Right atrium auricular region (tissue), 2 donors: Measurements from ENCODE around the gene DZIP1. TPM values are rescaled to one million over a fixed set of nuclear protein-coding genes. Genes with fewer than 3 reads are reported as not detected.

Experiments
- DNase-seq: peaks from one replicate; pipeline ENCODE4 v3.0.0-alpha.2; 2019; ENCODE audit warnings: low spot score
- H3K27ac ChIP-seq, 2 donors: fragments of 200-600 bp; sonication (generic); 1 replicate in 1 of 2; 2 replicates in 1 of 2; pipeline ENCODE4 v1.5.1; 2016 to 2019
- H3K27me3 ChIP-seq, 2 donors: fragments of 200-600 bp; sonication (generic); one replicate each; pipeline versions ENCODE4 v1.5.1 to v1.6.0; 2017 to 2019
- H3K36me3 ChIP-seq: fragments of 200-600 bp; sonication (generic); one replicate; pipeline ENCODE4 v1.5.1; 2016
- H3K4me1 ChIP-seq, 2 donors: fragments of 200-600 bp; sonication (generic); one replicate each; pipeline versions ENCODE4 v1.5.1 to v1.6.0; 2017 to 2019
- H3K4me3 ChIP-seq, 2 donors: fragments of 200-600 bp; sonication (generic); 1 replicate in 1 of 2; 2 replicates in 1 of 2; pipeline ENCODE4 v1.5.1; 2017 to 2019; ENCODE audit warnings: mild to moderate bottlenecking in 1 of 2, moderate library complexity in 1 of 2
- H3K9me3 ChIP-seq, 2 donors: fragments of 200-600 bp; sonication (generic); one replicate each; pipeline ENCODE4 v1.5.1; 2019
- total RNA-seq, 2 donors: library from RNA; depleted of rRNA; stranded (reverse); fragments of >200 nt; gene quantifications; one replicate each; pipeline ENCODE4 v1.1.0, GENCODE V29; 2016
- TF ChIP-seq, protein P1 (sequence below), 2 donors: fragments of 200-600 bp; sonication (generic); IDR thresholded peaks; one replicate each; pipeline ENCODE4 v1.5.1; 2019; ENCODE audit warnings: antibody characterized with exemption in 2 of 2

Gene DZIP1
- total RNA-seq, 2 donors from 2014 or later = 3.9 to 4.9 TPM

DNA sequence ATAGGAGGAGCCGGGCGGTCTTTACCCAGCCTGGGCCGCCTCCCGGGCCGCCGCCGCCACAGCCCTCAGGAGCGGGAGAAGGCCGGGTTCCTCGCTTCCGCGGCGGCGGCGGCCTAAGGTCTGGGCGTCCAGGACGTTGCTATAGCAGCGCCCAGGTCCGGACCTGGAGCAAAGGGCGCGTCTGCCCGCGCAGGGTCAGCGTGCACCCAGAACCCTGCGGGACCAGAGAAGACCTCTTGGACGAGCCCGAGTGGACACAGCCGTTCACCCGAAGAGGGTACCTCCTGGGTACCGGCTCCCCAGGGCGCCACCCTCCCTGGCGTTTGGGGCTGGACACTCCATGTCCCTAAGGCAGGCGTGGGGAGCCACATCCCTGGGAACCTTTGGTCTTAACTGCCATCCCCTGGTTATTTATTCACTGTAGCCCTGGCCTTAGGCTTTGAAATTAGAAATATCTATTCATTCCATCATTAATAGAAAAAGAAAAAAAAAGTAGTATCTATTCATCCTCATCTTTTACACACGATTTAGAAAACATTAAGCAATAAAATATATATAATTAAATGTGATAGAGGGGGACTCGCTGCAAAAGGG is 2.4 kb downstream of the DZIP1 start:
- Histone ChIP-seq H3K36me3 (no peaks in the 10 kb centered on the region), H3K9me3 (no peaks in the 10 kb centered on the region), H3K4me1 (peaks cover 0 to 29% of the 10 kb centered on the region in 2 donors), H3K27me3 (no peaks in the 10 kb centered on the region), H3K4me3 (peak overlapping the region; percentile 5 to 49), H3K27ac (no peak overlapping the region)
- TF ChIP-seq, protein P1, sequence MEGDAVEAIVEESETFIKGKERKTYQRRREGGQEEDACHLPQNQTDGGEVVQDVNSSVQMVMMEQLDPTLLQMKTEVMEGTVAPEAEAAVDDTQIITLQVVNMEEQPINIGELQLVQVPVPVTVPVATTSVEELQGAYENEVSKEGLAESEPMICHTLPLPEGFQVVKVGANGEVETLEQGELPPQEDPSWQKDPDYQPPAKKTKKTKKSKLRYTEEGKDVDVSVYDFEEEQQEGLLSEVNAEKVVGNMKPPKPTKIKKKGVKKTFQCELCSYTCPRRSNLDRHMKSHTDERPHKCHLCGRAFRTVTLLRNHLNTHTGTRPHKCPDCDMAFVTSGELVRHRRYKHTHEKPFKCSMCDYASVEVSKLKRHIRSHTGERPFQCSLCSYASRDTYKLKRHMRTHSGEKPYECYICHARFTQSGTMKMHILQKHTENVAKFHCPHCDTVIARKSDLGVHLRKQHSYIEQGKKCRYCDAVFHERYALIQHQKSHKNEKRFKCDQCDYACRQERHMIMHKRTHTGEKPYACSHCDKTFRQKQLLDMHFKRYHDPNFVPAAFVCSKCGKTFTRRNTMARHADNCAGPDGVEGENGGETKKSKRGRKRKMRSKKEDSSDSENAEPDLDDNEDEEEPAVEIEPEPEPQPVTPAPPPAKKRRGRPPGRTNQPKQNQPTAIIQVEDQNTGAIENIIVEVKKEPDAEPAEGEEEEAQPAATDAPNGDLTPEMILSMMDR (IDR thresholded peaks at IDR 0.05) = no peak
- DNase-seq = no peak

- DNase-seq = no peak
- Histone ChIP-seq H3K27ac (peak overlapping the region in 1 of 2 donors; percentile 27), H3K4me3 (peak overlapping the region; percentile 5 to 49), H3K36me3 (no peaks in the 10 kb centered on the region), H3K27me3 (no peaks in the 10 kb centered on the region), H3K4me1 (peaks cover 0 to 29% of the 10 kb centered on the region in 2 donors), H3K9me3 (no peaks in the 10 kb centered on the region)
- TF ChIP-seq, protein P1 (IDR thresholded peaks at IDR 0.05) = no peak
Measured at GRCh38 chr13:95641291-95642027, 3.0 kb downstream of the DZIP1 start.

DNA sequence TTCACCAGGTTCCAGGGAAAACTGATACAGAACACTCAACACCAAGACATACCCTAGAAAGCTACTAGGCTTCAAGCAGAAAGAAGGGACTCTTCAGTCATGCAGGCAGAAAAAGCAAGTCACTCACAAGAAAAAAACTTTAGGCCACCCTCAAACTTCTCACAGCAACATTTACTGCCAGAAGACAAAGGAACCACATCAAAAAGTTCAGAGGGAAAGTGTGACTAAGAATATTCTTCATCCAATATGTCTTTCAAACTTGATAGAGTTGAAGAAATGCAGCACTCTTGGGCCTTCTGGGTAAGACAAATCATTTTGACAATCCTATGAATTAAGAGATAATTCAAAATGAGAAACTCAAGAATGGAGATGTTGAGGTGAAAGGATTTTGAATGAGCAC is 7.7 kb downstream of the DZIP1 start:
- H3K4me3 ChIP-seq = no peak overlapping the region
- H3K36me3 ChIP-seq = no peaks in the 10 kb centered on the region
- H3K27ac ChIP-seq = no peak overlapping the region
- TF ChIP-seq, protein P1 (IDR thresholded peaks at IDR 0.05) = no peak
- H3K9me3 ChIP-seq = no peaks in the 10 kb centered on the region
- DNase-seq = no peak
- H3K27me3 ChIP-seq = no peaks in the 10 kb centered on the region
- peaks cover 0 to 7% of the 10 kb centered on the region in 2 donors for H3K4me1 ChIP-seq

DNA sequence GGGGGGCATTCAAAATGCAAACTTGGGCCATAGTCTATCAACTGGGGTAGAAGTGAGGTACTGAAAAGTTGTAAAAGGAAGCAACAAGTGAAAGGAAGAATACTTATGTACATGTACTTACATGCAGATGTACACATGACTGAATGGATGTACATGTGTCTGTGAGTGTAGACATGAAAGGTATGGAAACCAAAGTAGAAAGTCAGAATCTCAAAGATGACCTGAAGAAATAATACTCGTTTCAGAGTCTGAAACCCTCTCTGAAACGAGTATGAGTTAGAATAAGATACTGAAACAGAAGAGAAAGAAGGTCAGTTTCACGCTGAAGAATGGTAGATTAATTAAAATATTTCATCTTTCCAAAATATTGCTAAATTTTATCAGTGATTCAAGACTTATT is 13.9 kb downstream of the DZIP1 start:
- no peak for DNase-seq
- Histone ChIP-seq H3K27me3 (no peaks in the 10 kb centered on the region), H3K36me3 (peaks cover 6% of the 10 kb centered on the region), H3K9me3 (peaks cover 0 to 8% of the 10 kb centered on the region in 2 donors), H3K4me3 (no peak overlapping the region), H3K27ac (no peak overlapping the region), H3K4me1 (no peaks in the 10 kb centered on the region)
- TF ChIP-seq, protein P1 (IDR thresholded peaks at IDR 0.05) = no peak

DNA sequence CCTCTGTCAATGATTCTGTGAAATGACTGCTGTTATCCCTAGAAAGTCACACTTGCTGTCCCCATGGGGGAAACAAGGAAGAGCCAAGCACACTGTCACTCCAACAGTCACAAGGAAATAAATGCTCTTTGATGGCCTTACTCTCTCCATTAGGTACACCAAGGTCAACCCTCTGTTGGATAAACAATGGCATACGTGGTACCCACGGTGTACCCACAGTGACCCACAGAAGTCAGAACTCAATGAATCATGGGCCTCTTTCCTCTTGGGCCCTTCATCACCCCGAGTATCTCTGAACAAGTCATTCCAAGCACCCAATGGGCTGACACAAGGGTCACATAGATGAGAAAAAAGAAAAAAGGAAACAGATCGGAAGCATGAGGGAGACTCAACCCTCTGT is 15.4 kb downstream of the DZIP1 start:
- Histone ChIP-seq H3K9me3 (peaks cover 0 to 8% of the 10 kb centered on the region in 2 donors), H3K27ac (no peak overlapping the region), H3K36me3 (peaks cover 6% of the 10 kb centered on the region), H3K4me3 (no peak overlapping the region), H3K27me3 (no peaks in the 10 kb centered on the region), H3K4me1 (no peaks in the 10 kb centered on the region)
- TF ChIP-seq, protein P1 (IDR thresholded peaks at IDR 0.05) = no peak
- DNase-seq = no peak
